ENCODE results near the gene TSR2. TPM values are rescaled to one million over a fixed set of nuclear protein-coding genes. Genes with fewer than 3 reads are reported as not detected.

The TSR2 gene
- total RNA-seq, 1 donor from 2014 or later: 38.4 TPM

- no peaks in the 10 kb centered on the region for H3K9me3 ChIP-seq
- intact Hi-C loops (cut with DNase I): no loop called here
- H3K36me3 ChIP-seq: no peaks in the 10 kb centered on the region
- no peak overlapping the region for H3K4me3 ChIP-seq
- TF ChIP-seq CTCF (IDR thresholded peaks at IDR 0.05): no peak
- no peak for ATAC-seq
- no peak for DNase-seq
- H3K27ac ChIP-seq: no peak overlapping the region
- no peaks in the 10 kb centered on the region for H3K27me3 ChIP-seq
- H3K4me1 ChIP-seq: no peaks in the 10 kb centered on the region
Observed at GRCh38 chrX:54427837-54428424, 12.3 kb upstream of the TSR2 start.

- H3K4me3 ChIP-seq: no peak overlapping the region
- H3K27me3 ChIP-seq: no peaks in the 10 kb centered on the region
- intact Hi-C loops (cut with DNase I): no loop called here
- H3K27ac ChIP-seq: no peak overlapping the region
- DNase-seq (no peak), ATAC-seq (no peak)
- TF ChIP-seq CTCF (IDR thresholded peaks at IDR 0.05): no peak
- H3K4me1 ChIP-seq: no peaks in the 10 kb centered on the region
- no peaks in the 10 kb centered on the region for H3K9me3 ChIP-seq
- H3K36me3 ChIP-seq: no peaks in the 10 kb centered on the region
Observed at GRCh38 chrX:54430519-54430918, 9.7 kb upstream of the TSR2 start.

- no peak for ATAC-seq
- TF ChIP-seq CTCF (IDR thresholded peaks at IDR 0.05): no peak
- Histone ChIP-seq H3K27me3 (no peaks in the 10 kb centered on the region), H3K27ac (no peak overlapping the region), H3K4me3 (no peak overlapping the region), H3K9me3 (no peaks in the 10 kb centered on the region), H3K36me3 (no peaks in the 10 kb centered on the region), H3K4me1 (no peaks in the 10 kb centered on the region)
- intact Hi-C loops (cut with DNase I): no loop called here
- no peak for DNase-seq
Observed at GRCh38 chrX:54435121-54435520, 5.1 kb upstream of the TSR2 start.

GRCh38 chrX:54442790-54443189, 2.6 kb downstream of the TSR2 start:
- ATAC-seq (no peak), DNase-seq (no peak)
- H3K4me1 ChIP-seq: no peaks in the 10 kb centered on the region
- H3K27ac ChIP-seq: no peak overlapping the region
- TF ChIP-seq CTCF (IDR thresholded peaks at IDR 0.05): no peak
- intact Hi-C loops (cut with DNase I): no loop called here
- no peaks in the 10 kb centered on the region for H3K27me3 ChIP-seq
- H3K36me3 ChIP-seq: no peaks in the 10 kb centered on the region
- H3K9me3 ChIP-seq: no peaks in the 10 kb centered on the region
- no peak overlapping the region for H3K4me3 ChIP-seq

GRCh38 chrX:54444752-54445151, 4.5 kb downstream of the TSR2 start:
- Histone ChIP-seq H3K27ac (no peak overlapping the region), H3K27me3 (no peaks in the 10 kb centered on the region), H3K4me1 (no peaks in the 10 kb centered on the region), H3K9me3 (no peaks in the 10 kb centered on the region), H3K4me3 (no peak overlapping the region), H3K36me3 (no peaks in the 10 kb centered on the region)
- DNase-seq (no peak), ATAC-seq (no peak)
- intact Hi-C loops (cut with DNase I): no loop called here
- TF ChIP-seq CTCF (IDR thresholded peaks at IDR 0.05): no peak

GRCh38 chrX:54446084-54446483, 5.9 kb downstream of the TSR2 start:
- TF ChIP-seq CTCF (IDR thresholded peaks at IDR 0.05): no peak
- Histone ChIP-seq H3K9me3 (no peaks in the 10 kb centered on the region), H3K36me3 (no peaks in the 10 kb centered on the region), H3K27me3 (no peaks in the 10 kb centered on the region), H3K27ac (no peak overlapping the region), H3K4me1 (no peaks in the 10 kb centered on the region), H3K4me3 (no peak overlapping the region)
- ATAC-seq: no peak
- no peak for DNase-seq
- intact Hi-C loops (cut with DNase I): no loop called here

Data from upper lobe of right lung (tissue), 1 donor.